HG03457 (cell line): Measurements from ENCODE around the gene NIBAN1.
"Not testable (repeated sequence)": the region's sequence is repeated elsewhere in the genome, so short reads cannot be mapped to it uniquely, and the experiment has no call there.

Experiments
- ATAC-seq: cut with Tn5 transposase; IDR thresholded peaks from one replicate; pipeline ENCODE4 v1.9.1; 2021; ENCODE audit warnings: moderate number of reproducible peaks; ENCODE audit not compliant: unreplicated experiment

NIBAN1 gene

GRCh38 chr1:184974056-184974836 lies at the start of gene NIBAN1:
Gene NIBAN1 (minus strand): TSS chr1:184974508. CDS start chr1:184974356, 152 bp downstream.
- peak; percentile 50 for ATAC-seq

GRCh38 chr1:185017966-185018365 lies 43.7 kb upstream of the NIBAN1 start:
- ATAC-seq, result no peak

GRCh38 chr1:185017338-185017737 lies 43.0 kb upstream of the NIBAN1 start:
- no peak for ATAC-seq

- no peak for ATAC-seq
Measured at GRCh38 chr1:185016880-185017279, 42.6 kb upstream of the NIBAN1 start.

- no peak for ATAC-seq
Measured at GRCh38 chr1:185015631-185016030, 41.3 kb upstream of the NIBAN1 start.

- ATAC-seq, result no peak
Measured at GRCh38 chr1:185014941-185015340, 40.6 kb upstream of the NIBAN1 start.

GRCh38 chr1:185010361-185010760 lies 36.1 kb upstream of the NIBAN1 start:
- ATAC-seq, result no peak

- no peak for ATAC-seq
Measured at GRCh38 chr1:185008838-185009237, 34.5 kb upstream of the NIBAN1 start.

GRCh38 chr1:185001312-185001880 lies 27.1 kb upstream of the NIBAN1 start:
- not testable (repeated sequence) for ATAC-seq

- ATAC-seq, result not testable (repeated sequence)
Measured at GRCh38 chr1:184999974-185000373, 25.7 kb upstream of the NIBAN1 start.

GRCh38 chr1:184994301-184994700 lies 20.0 kb upstream of the NIBAN1 start:
- no peak for ATAC-seq

GRCh38 chr1:184992271-184992670 lies 18.0 kb upstream of the NIBAN1 start:
- no peak for ATAC-seq

GRCh38 chr1:184990204-184990603 lies 15.9 kb upstream of the NIBAN1 start:
- no peak for ATAC-seq

- no peak for ATAC-seq
Measured at GRCh38 chr1:184988506-184988905, 14.2 kb upstream of the NIBAN1 start.

- ATAC-seq, result no peak
Measured at GRCh38 chr1:184987696-184988095, 13.4 kb upstream of the NIBAN1 start.

GRCh38 chr1:184986250-184986649 lies 11.9 kb upstream of the NIBAN1 start:
- ATAC-seq, result no peak

- ATAC-seq, result peak; percentile 89
Measured at GRCh38 chr1:184982002-184982954, 8.0 kb upstream of the NIBAN1 start.

GRCh38 chr1:184980726-184981125 lies 6.4 kb upstream of the NIBAN1 start:
- no peak for ATAC-seq

GRCh38 chr1:184975208-184975870 lies 1.0 kb upstream of the NIBAN1 start:
- no peak for ATAC-seq

- ATAC-seq, result no peak
Measured at GRCh38 chr1:184974837-184975115, 468 bp upstream of the NIBAN1 start.
